SK-N-SH (cell line): ENCODE measurements around the gene KIAA0319L. TPM values are rescaled to one million over a fixed set of nuclear protein-coding genes. Genes with fewer than 3 reads are reported as not detected.

Source experiments
- CTCF ChIA-PET: fragments of 300-600, 350-600 bp; formaldehyde crosslinking; extraction: SDS; loops from one replicate; lab custom pipeline; 2021; lab: Yijun Ruan, JAX
- POLR2A ChIA-PET: fragments of 350-600 bp; sonication (Branson Sonifier 250); formaldehyde crosslinking; extraction: SDS; loops from one replicate; lab custom pipeline; 2020; ENCODE audit warnings: antibody characterized with exemption, inconsistent platforms; lab: Yijun Ruan, JAX
- DNase-seq: peaks from one replicate; pipeline ENCODE4 v3.0.0; 2012
- H2AFZ ChIP-seq: fragments of 200-600 bp; sonication (generic); 2 replicates; pipeline ENCODE4 v1.8.1; 2016; ENCODE audit warnings: antibody characterized with exemption, mild to moderate bottlenecking, low read depth
- H3F3A ChIP-seq: fragments of 200-600 bp; sonication (generic); replicated peaks from 2 replicates; pipeline ENCODE3; 2016; ENCODE audit warnings: antibody characterized with exemption, mild to moderate bottlenecking; ENCODE audit not compliant: insufficient read depth
- H3K27ac ChIP-seq, 2 experiments: fragments of 200-500 bp in 1 of 2; fragments of 200-600 bp in 1 of 2; sonication (Bioruptor generic) in 1 of 2; sonication (generic), shearing (Covaris generic) in 1 of 2; 2 replicates each; pipeline versions ENCODE4 v1.5.1 to v1.6.1; 2014 to 2016; ENCODE audit warnings: low read depth in 2 of 2, inconsistent platforms in 1 of 2, low read length in 1 of 2, mild to moderate bottlenecking in 1 of 2, mixed read lengths in 1 of 2
- H3K27me3 ChIP-seq: fragments of 200-600 bp; sonication (generic), shearing (Covaris generic); 2 replicates; pipeline ENCODE4 v1.6.1; 2016; ENCODE audit warnings: mixed run types; ENCODE audit not compliant: insufficient read depth
- H3K36me3 ChIP-seq, 2 experiments: fragments of 200-500 bp in 1 of 2; fragments of 200-600 bp in 1 of 2; sonication (Bioruptor generic) in 1 of 2; sonication (generic) in 1 of 2; replicated peaks in 1 of 2; 2 replicates each; pipeline versions ENCODE3 to v1.5.1; 2014 to 2016; ENCODE audit warnings: low read length in 1 of 2, mild to moderate bottlenecking in 1 of 2; ENCODE audit not compliant: insufficient read depth in 2 of 2, control insufficient read depth in 1 of 2
- H3K4me1 ChIP-seq, 2 experiments: fragments of 200-500 bp in 1 of 2; fragments of 200-600 bp in 1 of 2; sonication (Bioruptor generic) in 1 of 2; sonication (generic), shearing (Covaris generic) in 1 of 2; 2 replicates each; pipeline versions ENCODE4 v1.5.1 to v1.6.1; 2014 to 2016; ENCODE audit warnings: low read depth in 1 of 2, low read length in 1 of 2, mixed run types in 1 of 2; ENCODE audit not compliant: insufficient read depth in 2 of 2, control insufficient read depth in 1 of 2
- H3K4me2 ChIP-seq: fragments of 200-600 bp; sonication (generic), shearing (Covaris generic); 2 replicates; pipeline ENCODE4 v1.6.1; 2017; ENCODE audit warnings: mixed run types
- H3K4me3 ChIP-seq, 2 experiments: fragments of 200-500 bp in 1 of 2; fragments of 200-600 bp in 1 of 2; sonication (Bioruptor generic) in 1 of 2; sonication (generic), shearing (Covaris generic) in 1 of 2; 2 replicates each; pipeline versions ENCODE4 v1.5.1 to v1.8.1; 2014 to 2016; ENCODE audit warnings: low read depth in 2 of 2, inconsistent platforms in 1 of 2, low read length in 1 of 2, mild to moderate bottlenecking in 1 of 2, mixed read lengths in 1 of 2, moderate library complexity in 1 of 2
- H3K79me2 ChIP-seq: fragments of 200-600 bp; sonication (generic); 2 replicates; pipeline ENCODE4 v1.8.1; 2017; ENCODE audit warnings: mild to moderate bottlenecking; ENCODE audit not compliant: insufficient read depth
- H3K9ac ChIP-seq: fragments of 200-600 bp; sonication (generic); 2 replicates; pipeline ENCODE4 v1.6.1; 2017; ENCODE audit warnings: mixed run types
- H3K9me2 ChIP-seq: fragments of 200-600 bp; sonication (generic); 2 replicates; pipeline ENCODE4 v1.6.1; 2017; ENCODE audit warnings: mixed run types
- H3K9me3 ChIP-seq: fragments of 200-600 bp; sonication (generic); 2 replicates; pipeline ENCODE4 v1.6.1; 2017; ENCODE audit warnings: mixed run types, mild to moderate bottlenecking, moderate library complexity
- H4K20me1 ChIP-seq: fragments of 200-600 bp; sonication (generic); 2 replicates; pipeline ENCODE4 v1.6.1; 2017; ENCODE audit warnings: mild to moderate bottlenecking, mixed run types; ENCODE audit not compliant: insufficient read depth
- EZH2phosphoT487 ChIP-seq: fragments of 200-600 bp; sonication (generic); IDR thresholded peaks from 2 replicates; pipeline ENCODE4 v1.6.1; 2017; ENCODE audit warnings: low read depth, mixed run types, mild to moderate bottlenecking, antibody characterized with exemption, moderate library complexity, borderline replicate concordance
- POLR2AphosphoS5 ChIP-seq: IDR thresholded peaks from 2 replicates; pipeline ENCODE4 v1.6.1; 2012; ENCODE audit warnings: low read depth, low read length
- RFX5 ChIP-seq: IDR thresholded peaks from 2 replicates; pipeline ENCODE4 v1.6.1; 2012; ENCODE audit warnings: mild to moderate bottlenecking, improper control_type of control experiment, low read length
- RXRA ChIP-seq: IDR thresholded peaks from 2 replicates; pipeline ENCODE4 v1.4.0; 2012; ENCODE audit warnings: low read depth, mild to moderate bottlenecking, borderline replicate concordance
- TCF12 ChIP-seq: IDR thresholded peaks from 2 replicates; pipeline ENCODE4 v1.4.0; 2012
- WGBS: methylation state at CpG from one replicate; pipeline ENCODE4 v1.1.6; 2017; ENCODE audit warnings: low lambda C conversion rate; 5-methylcytosine and 5-hydroxymethylcytosine counted together
- polyA plus RNA-seq, 3 experiments: library from polyadenylated mRNA; depleted of rRNA; stranded (reverse); fragments of >200 nt; gene quantifications; 2 replicates each; pipeline ENCODE4 v1.2.3, GENCODE V29; 2012
- TF ChIP-seq, protein P1 (sequence below): IDR thresholded peaks from 2 replicates; pipeline ENCODE4 v1.4.0; 2012; ENCODE audit warnings: low read depth, borderline replicate concordance
- TF ChIP-seq, protein P2 (sequence below): IDR thresholded peaks from 2 replicates; pipeline ENCODE4 v1.6.1; 2012; ENCODE audit warnings: mild to moderate bottlenecking, low read depth, low read length, moderate library complexity

The KIAA0319L gene
- polyA plus RNA-seq, 1 of the 3 experiments (the other 2 are of a cell fraction), result 51.9 TPM

DNA sequence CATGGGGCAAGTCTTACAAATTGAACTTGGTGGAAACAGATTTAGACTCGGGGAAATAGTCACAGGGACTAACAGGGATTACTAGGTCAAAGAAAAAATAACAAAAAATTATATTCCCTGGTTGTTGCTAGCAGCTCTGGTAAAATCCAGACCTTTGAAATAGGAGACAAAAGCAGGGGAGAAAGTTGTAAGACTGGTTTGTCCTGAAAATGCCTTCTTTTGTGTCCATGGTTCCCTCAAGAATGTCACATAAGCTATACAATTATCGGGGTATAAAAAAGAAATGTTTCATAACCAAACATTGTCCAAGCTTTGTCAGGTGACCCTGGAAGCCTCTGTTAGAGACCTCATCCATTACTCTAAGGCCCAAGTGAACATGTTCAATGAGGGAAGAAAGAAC is 33.1 kb downstream of the KIAA0319L start:
- ChIA-PET CTCF (interaction anchor here (0.9 to 1.2 kb wide), 2 partner anchors 73 to 92 kb away, joined by 3 read pairs; no protein-coding TSS in a partner anchor), POLR2A (no interaction called here)
- H3K4me2 ChIP-seq, result no peak overlapping the region
- H3K4me1 ChIP-seq, result no peaks in the 10 kb centered on the region
- H3K4me3 ChIP-seq, result no peak overlapping the region
- no peak overlapping the region for H2AFZ ChIP-seq
- 84% methylated on average over 2 of the region's 2 CpGs for WGBS
- no peaks in the 10 kb centered on the region for H3K27me3 ChIP-seq
- no peaks in the 10 kb centered on the region; the same call in 1 of the 2 replicates for H3K9me3 ChIP-seq
- peaks cover 8% of the 10 kb centered on the region for H3F3A ChIP-seq
- H3K79me2 ChIP-seq, result peaks cover 10% of the 10 kb centered on the region; the same call in 1 of the 2 replicates
- no peak overlapping the region for H3K27ac ChIP-seq
- no peaks in the 10 kb centered on the region for H3K36me3 ChIP-seq
- no peaks in the 10 kb centered on the region for H3K9me2 ChIP-seq
- DNase-seq, result no peak
- H3K9ac ChIP-seq, result no peak overlapping the region
- no peak for TF ChIP-seq EZH2phosphoT487
- no peaks in the 10 kb centered on the region for H4K20me1 ChIP-seq

GRCh38 chr1:35519432-35519831 is 37.8 kb downstream of the KIAA0319L start:
- peaks cover 0 to 10% of the 10 kb centered on the region in 2 experiments for H3K36me3 ChIP-seq
- 78% methylated on average over 2 of the region's 2 CpGs for WGBS
- POLR2A ChIA-PET, result no interaction called here

More at GRCh38 chr1:35519432-35519831, 37.8 kb downstream of the KIAA0319L start:
- Histone ChIP-seq H3K9me2 (no peaks in the 10 kb centered on the region), H3K9me3 (peaks cover 7% of the 10 kb centered on the region; the same call in 1 of the 2 replicates), H3K79me2 (peaks cover 55% of the 10 kb centered on the region), H3K4me1 (no peaks in the 10 kb centered on the region), H3K4me2 (no peak overlapping the region), H3K4me3 (no peak overlapping the region), H3F3A (no peaks in the 10 kb centered on the region), H3K9ac (no peak overlapping the region), H3K27me3 (no peaks in the 10 kb centered on the region), H2AFZ (no peak overlapping the region), H4K20me1 (peaks cover 14% of the 10 kb centered on the region; the same call in 1 of the 2 replicates), H3K27ac (no peak overlapping the region)
- CTCF ChIA-PET, result interaction anchor here (1.7 to 2.0 kb wide), 2 partner anchors 11 to 68 kb away, joined by 4 to 6 read pairs; no protein-coding TSS in a partner anchor
- TF ChIP-seq RXRA (no peak), TCF12 (no peak), POLR2AphosphoS5 (no peak), RFX5 (no peak)
- TF ChIP-seq, protein P1, sequence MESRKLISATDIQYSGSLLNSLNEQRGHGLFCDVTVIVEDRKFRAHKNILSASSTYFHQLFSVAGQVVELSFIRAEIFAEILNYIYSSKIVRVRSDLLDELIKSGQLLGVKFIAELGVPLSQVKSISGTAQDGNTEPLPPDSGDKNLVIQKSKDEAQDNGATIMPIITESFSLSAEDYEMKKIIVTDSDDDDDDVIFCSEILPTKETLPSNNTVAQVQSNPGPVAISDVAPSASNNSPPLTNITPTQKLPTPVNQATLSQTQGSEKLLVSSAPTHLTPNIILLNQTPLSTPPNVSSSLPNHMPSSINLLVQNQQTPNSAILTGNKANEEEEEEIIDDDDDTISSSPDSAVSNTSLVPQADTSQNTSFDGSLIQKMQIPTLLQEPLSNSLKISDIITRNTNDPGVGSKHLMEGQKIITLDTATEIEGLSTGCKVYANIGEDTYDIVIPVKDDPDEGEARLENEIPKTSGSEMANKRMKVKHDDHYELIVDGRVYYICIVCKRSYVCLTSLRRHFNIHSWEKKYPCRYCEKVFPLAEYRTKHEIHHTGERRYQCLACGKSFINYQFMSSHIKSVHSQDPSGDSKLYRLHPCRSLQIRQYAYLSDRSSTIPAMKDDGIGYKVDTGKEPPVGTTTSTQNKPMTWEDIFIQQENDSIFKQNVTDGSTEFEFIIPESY, result no peak
- TF ChIP-seq, protein P2, sequence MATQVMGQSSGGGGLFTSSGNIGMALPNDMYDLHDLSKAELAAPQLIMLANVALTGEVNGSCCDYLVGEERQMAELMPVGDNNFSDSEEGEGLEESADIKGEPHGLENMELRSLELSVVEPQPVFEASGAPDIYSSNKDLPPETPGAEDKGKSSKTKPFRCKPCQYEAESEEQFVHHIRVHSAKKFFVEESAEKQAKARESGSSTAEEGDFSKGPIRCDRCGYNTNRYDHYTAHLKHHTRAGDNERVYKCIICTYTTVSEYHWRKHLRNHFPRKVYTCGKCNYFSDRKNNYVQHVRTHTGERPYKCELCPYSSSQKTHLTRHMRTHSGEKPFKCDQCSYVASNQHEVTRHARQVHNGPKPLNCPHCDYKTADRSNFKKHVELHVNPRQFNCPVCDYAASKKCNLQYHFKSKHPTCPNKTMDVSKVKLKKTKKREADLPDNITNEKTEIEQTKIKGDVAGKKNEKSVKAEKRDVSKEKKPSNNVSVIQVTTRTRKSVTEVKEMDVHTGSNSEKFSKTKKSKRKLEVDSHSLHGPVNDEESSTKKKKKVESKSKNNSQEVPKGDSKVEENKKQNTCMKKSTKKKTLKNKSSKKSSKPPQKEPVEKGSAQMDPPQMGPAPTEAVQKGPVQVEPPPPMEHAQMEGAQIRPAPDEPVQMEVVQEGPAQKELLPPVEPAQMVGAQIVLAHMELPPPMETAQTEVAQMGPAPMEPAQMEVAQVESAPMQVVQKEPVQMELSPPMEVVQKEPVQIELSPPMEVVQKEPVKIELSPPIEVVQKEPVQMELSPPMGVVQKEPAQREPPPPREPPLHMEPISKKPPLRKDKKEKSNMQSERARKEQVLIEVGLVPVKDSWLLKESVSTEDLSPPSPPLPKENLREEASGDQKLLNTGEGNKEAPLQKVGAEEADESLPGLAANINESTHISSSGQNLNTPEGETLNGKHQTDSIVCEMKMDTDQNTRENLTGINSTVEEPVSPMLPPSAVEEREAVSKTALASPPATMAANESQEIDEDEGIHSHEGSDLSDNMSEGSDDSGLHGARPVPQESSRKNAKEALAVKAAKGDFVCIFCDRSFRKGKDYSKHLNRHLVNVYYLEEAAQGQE, result no peak
- DNase-seq, result no peak
